ENCODE data around the gene SLC25A21. TPM values are rescaled to one million over a fixed set of nuclear protein-coding genes. Genes with fewer than 3 reads are reported as not detected.

Gene SLC25A21
- polyA plus RNA-seq, 4 donors = 0.22 to 1.4 (median 0.97) TPM

DNA sequence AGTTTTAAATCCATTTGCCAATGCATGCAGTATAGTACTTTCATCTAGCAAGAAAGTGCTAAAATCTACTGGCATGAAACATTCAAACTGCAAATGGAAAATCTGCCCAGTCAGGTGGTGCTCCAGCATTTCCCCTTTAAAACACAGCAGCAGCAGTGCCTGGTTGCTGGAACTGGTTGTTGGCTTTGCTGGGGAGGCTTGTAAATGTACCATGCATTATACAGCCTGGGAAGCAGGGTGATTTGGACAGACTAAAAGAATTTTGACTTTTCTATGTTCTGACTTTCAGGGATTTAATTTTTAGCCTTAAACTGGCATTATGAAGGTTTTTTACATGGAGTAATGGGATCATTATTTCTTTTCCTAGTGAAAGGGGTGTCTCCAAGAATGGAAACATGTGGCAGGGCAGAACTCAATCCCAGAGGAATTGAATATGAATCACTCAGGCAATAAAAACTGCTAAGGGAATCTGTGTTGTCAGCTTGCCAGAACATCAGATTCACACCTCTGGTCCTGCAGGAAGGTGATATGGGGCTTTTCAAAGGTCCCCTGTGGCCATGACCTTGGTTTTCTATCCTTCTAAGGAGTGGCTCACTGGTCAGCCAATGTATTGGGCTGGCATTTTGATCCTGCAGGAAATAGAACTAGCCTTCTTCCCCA is 519.7 kb downstream of the SLC25A21 start:
- H3K36me3 ChIP-seq (ENCODE audit: control insufficient read depth in 3 of 3, insufficient read depth in 2 of 3, low read depth in 1 of 3, low read length in 3 of 3) = no peaks in the 10 kb centered on the region
- FAIRE-seq (no peak), DNase-seq (no peak)
- H3K9me3 ChIP-seq (ENCODE audit: control insufficient read depth in 2 of 2, insufficient read depth in 1 of 2, low read depth in 1 of 2, low read length in 1 of 2) = peaks cover 0 to 8% of the 10 kb centered on the region in 2 donors
- H3K4me3 ChIP-seq (ENCODE audit: low read depth in 1 of 3, low read length in 3 of 3) = no peak overlapping the region
- peaks cover 16 to 82% (median 55%) of the 10 kb centered on the region in 3 donors for H3K27me3 ChIP-seq (ENCODE audit: control insufficient read depth in 3 of 3, insufficient read depth in 3 of 3, low read length in 3 of 3)
- H3K27ac ChIP-seq (ENCODE audit: low read depth in 1 of 3, low read length in 2 of 3) = no peak overlapping the region
- H3K4me1 ChIP-seq (ENCODE audit: control insufficient read depth in 3 of 3, insufficient read depth in 2 of 3, low read depth in 1 of 3, low read length in 2 of 3) = peaks cover 0 to 7% (median 5%) of the 10 kb centered on the region in 3 donors

DNA sequence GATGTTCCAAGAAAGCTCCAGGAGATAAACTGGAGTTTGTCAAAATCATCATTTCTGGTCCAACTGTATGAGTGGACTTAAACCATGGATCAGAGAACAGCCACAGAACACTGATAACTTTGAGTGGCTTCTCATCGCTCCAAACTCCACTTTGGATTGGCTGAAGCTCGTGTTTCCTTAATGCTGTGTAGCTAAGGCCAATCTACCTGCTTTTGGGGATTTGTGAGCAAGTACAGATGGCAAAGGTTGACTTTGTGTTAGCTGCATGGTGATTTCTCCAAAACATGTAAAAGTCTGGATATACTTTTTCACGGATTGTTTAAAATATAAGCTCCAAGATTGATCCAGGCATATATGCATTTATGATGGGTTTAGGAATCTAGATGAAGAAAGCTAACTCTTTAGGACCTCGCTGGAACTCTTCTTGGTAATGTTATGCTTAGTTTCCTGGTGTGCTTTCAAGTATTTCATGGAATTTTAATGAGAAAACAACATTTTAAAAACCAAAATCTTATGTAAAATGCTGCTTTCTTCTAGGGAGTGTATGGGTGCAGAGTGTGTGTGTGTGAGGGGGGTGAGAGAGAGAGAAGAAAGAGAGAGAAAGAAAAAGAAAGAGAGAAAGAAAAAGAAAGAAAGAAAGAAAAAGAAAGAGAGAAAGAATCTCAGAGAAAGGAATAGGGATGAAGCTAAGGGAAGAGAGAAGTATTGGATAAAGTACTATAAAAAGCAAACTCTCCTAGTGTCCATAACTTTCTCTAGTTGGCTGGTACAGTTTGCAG is 522.3 kb downstream of the SLC25A21 start:
- peaks cover 12 to 82% (median 45%) of the 10 kb centered on the region in 3 donors for H3K27me3 ChIP-seq (ENCODE audit: control insufficient read depth in 3 of 3, insufficient read depth in 3 of 3, low read length in 3 of 3)
- no peak for DNase-seq
- H3K4me3 ChIP-seq (ENCODE audit: low read depth in 1 of 3, low read length in 3 of 3) = no peak overlapping the region
- no peak for FAIRE-seq
- H3K27ac ChIP-seq (ENCODE audit: low read depth in 1 of 3, low read length in 2 of 3) = no peak overlapping the region
- 9 to 13% (median 13%) methylated on average over 4 of the region's 4 CpGs for WGBS, 3 donors
- no peaks in the 10 kb centered on the region for H3K36me3 ChIP-seq (ENCODE audit: control insufficient read depth in 3 of 3, insufficient read depth in 2 of 3, low read depth in 1 of 3, low read length in 3 of 3)
- no peaks in the 10 kb centered on the region for H3K9me3 ChIP-seq (ENCODE audit: control insufficient read depth in 2 of 2, insufficient read depth in 1 of 2, low read depth in 1 of 2, low read length in 1 of 2)
- H3K4me1 ChIP-seq (ENCODE audit: control insufficient read depth in 3 of 3, insufficient read depth in 2 of 3, low read depth in 1 of 3, low read length in 2 of 3) = peaks cover 0 to 9% (median 0%) of the 10 kb centered on the region in 3 donors

DNA sequence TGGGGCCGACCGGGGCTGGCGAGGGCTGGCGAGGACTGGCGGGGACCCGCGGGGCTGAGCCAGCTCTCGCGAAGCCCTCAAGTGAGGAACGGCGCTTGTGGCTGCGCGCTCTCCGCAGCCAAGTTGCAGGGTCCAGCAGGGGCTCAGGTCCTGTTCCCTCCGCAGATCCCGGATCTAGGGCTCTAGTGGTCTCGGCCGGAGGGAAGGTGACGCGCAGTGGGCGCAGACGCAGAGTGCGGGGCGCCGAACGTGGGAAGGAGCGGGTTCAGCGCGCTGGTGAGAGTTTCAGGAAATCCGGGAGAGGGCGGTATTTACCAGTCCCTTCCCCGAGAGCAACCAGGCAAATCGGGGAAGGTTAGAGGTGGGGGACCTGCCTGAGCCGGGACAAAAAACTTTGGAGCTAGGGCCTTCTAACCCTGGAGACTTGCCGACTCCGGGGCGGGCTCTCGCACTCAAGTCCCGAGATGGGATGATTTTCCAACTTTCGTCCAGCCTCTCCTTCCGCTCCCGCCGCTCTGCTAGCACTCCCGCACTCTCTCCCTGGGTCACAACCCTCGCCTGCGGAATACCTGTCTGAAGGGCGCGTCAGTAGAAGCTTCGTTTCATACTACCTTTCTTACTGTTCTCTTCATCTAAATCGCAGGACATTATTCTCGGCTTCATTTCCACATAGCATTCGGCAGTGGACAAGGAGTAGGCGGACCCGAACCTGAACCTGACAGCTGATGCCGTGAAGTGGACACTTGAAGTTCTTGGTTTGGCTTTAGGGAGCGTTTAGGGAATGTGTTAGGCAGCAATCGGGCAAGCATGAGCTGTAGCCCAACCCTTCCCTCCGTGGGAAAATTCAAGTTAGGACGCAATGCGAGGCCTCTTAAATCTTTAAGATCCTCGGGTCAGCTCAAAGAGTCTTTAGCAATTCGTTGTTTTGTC is 524.3 kb downstream of the SLC25A21 start:
- FAIRE-seq = no peak
- H3K4me1 ChIP-seq (ENCODE audit: control insufficient read depth in 3 of 3, insufficient read depth in 2 of 3, low read depth in 1 of 3, low read length in 2 of 3) = peaks cover 0 to 9% (median 0%) of the 10 kb centered on the region in 3 donors
- peak; percentile 27 to 36 for DNase-seq
- H3K4me3 ChIP-seq (ENCODE audit: low read depth in 1 of 3, low read length in 3 of 3) = peak overlapping the region in 2 of 3 donors; percentile 2 to 45
- H3K36me3 ChIP-seq (ENCODE audit: control insufficient read depth in 3 of 3, insufficient read depth in 2 of 3, low read depth in 1 of 3, low read length in 3 of 3) = no peaks in the 10 kb centered on the region
- no peaks in the 10 kb centered on the region for H3K9me3 ChIP-seq (ENCODE audit: control insufficient read depth in 2 of 2, insufficient read depth in 1 of 2, low read depth in 1 of 2, low read length in 1 of 2)
- H3K27ac ChIP-seq (ENCODE audit: low read depth in 1 of 3, low read length in 2 of 3) = no peak overlapping the region
- peaks cover 7 to 70% (median 32%) of the 10 kb centered on the region in 3 donors for H3K27me3 ChIP-seq (ENCODE audit: control insufficient read depth in 3 of 3, insufficient read depth in 3 of 3, low read length in 3 of 3)
- WGBS, 3 donors = 3 to 5% (median 4%) methylated on average over 57 to 62 of the region's 62 CpGs

DNA sequence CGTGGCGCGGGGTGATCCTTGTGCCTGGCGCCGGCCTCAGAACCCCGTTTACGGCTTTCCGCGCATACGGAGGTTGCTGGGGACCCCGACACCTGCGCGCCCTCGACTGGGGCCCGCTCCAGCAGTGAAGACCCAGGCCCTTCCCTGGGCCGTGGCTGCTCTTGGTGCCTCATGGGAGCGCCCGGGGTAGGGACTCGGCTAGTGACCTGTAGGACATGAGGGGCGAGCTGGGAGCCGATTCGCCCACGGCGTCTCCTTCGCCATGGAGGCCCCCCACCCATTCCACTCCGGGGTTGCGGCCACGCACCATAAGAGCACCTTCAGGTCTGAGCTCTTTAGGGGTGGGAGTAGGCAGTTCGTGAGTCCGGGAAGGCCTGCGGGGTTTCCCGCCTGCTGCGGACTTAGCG is 525.0 kb downstream of the SLC25A21 start:
- Histone ChIP-seq H3K27me3 (ENCODE audit: control insufficient read depth in 3 of 3, insufficient read depth in 3 of 3, low read length in 3 of 3) (peaks cover 7 to 63% (median 27%) of the 10 kb centered on the region in 3 donors), H3K27ac (ENCODE audit: low read depth in 1 of 3, low read length in 2 of 3) (no peak overlapping the region), H3K9me3 (ENCODE audit: control insufficient read depth in 2 of 2, insufficient read depth in 1 of 2, low read depth in 1 of 2, low read length in 1 of 2) (no peaks in the 10 kb centered on the region), H3K4me1 (ENCODE audit: control insufficient read depth in 3 of 3, insufficient read depth in 2 of 3, low read depth in 1 of 3, low read length in 2 of 3) (peaks cover 0 to 9% (median 0%) of the 10 kb centered on the region in 3 donors), H3K36me3 (ENCODE audit: control insufficient read depth in 3 of 3, insufficient read depth in 2 of 3, low read depth in 1 of 3, low read length in 3 of 3) (no peaks in the 10 kb centered on the region), H3K4me3 (ENCODE audit: low read depth in 1 of 3, low read length in 3 of 3) (peak overlapping the region in 2 of 3 donors; percentile 12 to 45)
- 3 to 6% (median 4%) methylated on average over 23 to 34 of the region's 34 CpGs for WGBS, 3 donors
- DNase-seq (no peak), FAIRE-seq (no peak)

DNA sequence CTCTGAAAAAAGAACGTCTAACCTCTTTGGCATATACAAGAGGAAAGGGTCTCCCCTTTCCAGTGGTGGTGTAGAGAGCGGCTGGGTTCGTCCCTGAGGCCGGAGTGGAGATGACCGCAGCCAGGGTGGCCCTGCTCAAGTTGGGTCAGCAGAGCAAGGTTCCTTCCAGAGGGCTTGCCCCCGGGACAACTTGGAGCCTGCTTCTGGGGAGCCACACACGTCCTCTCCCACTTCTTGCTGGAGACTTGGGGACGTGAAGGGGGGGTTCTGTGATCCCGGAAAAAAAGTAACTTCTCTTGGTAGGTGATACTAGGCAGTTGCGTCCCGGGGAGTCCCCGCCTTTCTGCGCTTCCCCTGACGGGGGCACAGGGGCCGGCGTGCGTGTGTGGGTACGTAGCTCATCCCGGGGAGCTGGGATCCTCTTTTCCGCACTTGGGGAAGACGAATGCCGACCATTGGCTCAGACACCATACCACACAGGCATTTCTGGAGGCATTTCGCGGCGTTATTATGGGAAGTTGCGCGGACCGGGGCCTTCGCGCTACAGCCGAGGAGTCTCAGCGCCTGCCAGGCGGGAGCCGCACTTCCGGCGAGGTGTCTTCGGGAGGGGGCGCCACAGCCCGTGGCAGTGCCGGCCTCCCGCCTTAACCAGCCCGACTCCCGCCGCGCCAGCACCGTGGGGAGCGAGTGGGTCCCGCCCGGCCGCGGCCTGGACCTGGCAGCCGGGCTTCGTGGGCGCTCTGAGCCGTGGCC is 525.6 kb downstream of the SLC25A21 start:
- Histone ChIP-seq H3K4me3 (ENCODE audit: low read depth in 1 of 3, low read length in 3 of 3) (peak overlapping the region in 2 of 3 donors; percentile 12 to 45), H3K27me3 (ENCODE audit: control insufficient read depth in 3 of 3, insufficient read depth in 3 of 3, low read length in 3 of 3) (peaks cover 7 to 65% (median 27%) of the 10 kb centered on the region in 3 donors), H3K4me1 (ENCODE audit: control insufficient read depth in 3 of 3, insufficient read depth in 2 of 3, low read depth in 1 of 3, low read length in 2 of 3) (peaks cover 0 to 9% (median 0%) of the 10 kb centered on the region in 3 donors), H3K36me3 (ENCODE audit: control insufficient read depth in 3 of 3, insufficient read depth in 2 of 3, low read depth in 1 of 3, low read length in 3 of 3) (no peaks in the 10 kb centered on the region), H3K27ac (ENCODE audit: low read depth in 1 of 3, low read length in 2 of 3) (no peak overlapping the region), H3K9me3 (ENCODE audit: control insufficient read depth in 2 of 2, insufficient read depth in 1 of 2, low read depth in 1 of 2, low read length in 1 of 2) (no peaks in the 10 kb centered on the region)
- 4 to 6% (median 5%) methylated on average over 50 to 55 of the region's 55 CpGs for WGBS, 3 donors
- no peak for FAIRE-seq
- peak in 1 of 2 donors; percentile 7 for DNase-seq

DNA sequence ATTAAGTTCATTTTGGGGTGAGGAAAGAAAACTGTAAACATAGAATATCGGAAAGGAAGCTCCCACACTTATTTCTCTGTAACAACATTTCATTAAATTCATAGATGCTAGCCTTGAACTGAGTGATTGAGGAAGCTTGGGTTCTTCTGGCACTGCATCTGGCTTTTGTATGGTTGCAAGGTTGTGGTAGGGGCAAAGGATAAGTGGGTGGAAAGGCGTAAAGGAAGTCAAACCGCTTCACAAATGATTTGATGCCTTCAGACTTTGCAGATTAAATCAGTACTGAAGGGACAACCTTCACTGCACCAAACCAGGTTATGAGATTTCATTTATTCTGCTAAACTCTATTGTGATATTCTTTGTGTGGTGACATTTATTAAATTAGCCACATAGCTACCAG is 538.8 kb downstream of the SLC25A21 start:
- no peak for FAIRE-seq
- H3K27ac ChIP-seq (ENCODE audit: low read depth in 1 of 3, low read length in 2 of 3) = no peak overlapping the region
- WGBS, 3 donors = 74 to 89% (median 83%) methylated on average over 3 of the region's 3 CpGs
- no peaks in the 10 kb centered on the region for H3K9me3 ChIP-seq (ENCODE audit: control insufficient read depth in 2 of 2, insufficient read depth in 1 of 2, low read depth in 1 of 2, low read length in 1 of 2)
- no peaks in the 10 kb centered on the region for H3K4me1 ChIP-seq (ENCODE audit: control insufficient read depth in 3 of 3, insufficient read depth in 2 of 3, low read depth in 1 of 3, low read length in 2 of 3)
- H3K4me3 ChIP-seq (ENCODE audit: low read depth in 1 of 3, low read length in 3 of 3) = no peak overlapping the region
- no peak for DNase-seq
- H3K36me3 ChIP-seq (ENCODE audit: control insufficient read depth in 3 of 3, insufficient read depth in 2 of 3, low read depth in 1 of 3, low read length in 3 of 3) = no peaks in the 10 kb centered on the region
- H3K27me3 ChIP-seq (ENCODE audit: control insufficient read depth in 3 of 3, insufficient read depth in 3 of 3, low read length in 3 of 3) = no peaks in the 10 kb centered on the region

Data from small intestine (tissue), 7 donors.